ENCODE results near the gene ZMAT5.

ZMAT5 gene

DNA sequence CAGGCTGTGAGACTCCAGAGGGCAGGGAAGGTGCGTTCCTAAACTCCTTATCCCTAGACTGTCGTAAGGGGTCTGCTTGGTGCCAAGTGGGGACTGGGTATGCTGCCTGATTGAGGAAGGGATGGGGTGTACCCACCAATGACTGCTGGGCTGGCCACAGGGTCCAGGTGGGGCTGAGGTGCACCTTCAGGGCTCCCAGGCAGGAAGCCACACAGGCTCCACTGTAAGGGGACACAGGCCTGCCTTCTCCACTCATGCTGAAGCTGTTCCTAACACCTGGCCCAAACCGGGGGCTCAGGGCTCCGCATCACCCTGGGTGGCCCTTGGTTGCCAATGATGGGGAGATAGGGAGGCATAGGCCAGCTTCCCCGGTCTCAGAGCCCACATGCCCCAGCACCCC, 26.6 kb downstream of the ZMAT5 start:
- H3K4ac ChIP-seq (ENCODE audit: low read depth, low read length): no peak overlapping the region
- H3K36me3 ChIP-seq (ENCODE audit: control insufficient read depth, insufficient read depth, low read length): no peaks in the 10 kb centered on the region
- H3K4me2 ChIP-seq (ENCODE audit: low read length): no peak overlapping the region
- no peak overlapping the region for H2BK15ac ChIP-seq (replicated peaks; ENCODE audit: low read depth)
- no CpG with 5 or more reads among the region's 5 CpGs for WGBS (ENCODE audit: extremely low coverage, insufficient coverage, low lambda C conversion rate)
- H4K8ac ChIP-seq (ENCODE audit: low read depth, low read length): no peak overlapping the region
- no peak overlapping the region for H4K5ac ChIP-seq (ENCODE audit: low read length)
- no peaks in the 10 kb centered on the region for H3K4me1 ChIP-seq (ENCODE audit: control insufficient read depth, low read depth, low read length)
- H3K9ac ChIP-seq (ENCODE audit: low read length): no peak overlapping the region
- no peak overlapping the region for H3K56ac ChIP-seq (ENCODE audit: low read length)
- no peaks in the 10 kb centered on the region for H3K27me3 ChIP-seq (ENCODE audit: insufficient read depth, low read length, poor library complexity)
- H3K23ac ChIP-seq (ENCODE audit: low read length): no peak overlapping the region
- no peak overlapping the region for H3K27ac ChIP-seq (ENCODE audit: low read depth, low read length)
- H3K4me3 ChIP-seq (ENCODE audit: low read length): no peak overlapping the region
- H3K79me2 ChIP-seq (ENCODE audit: control insufficient read depth, insufficient read depth, low read length): no peaks in the 10 kb centered on the region
- no peak overlapping the region for H2BK5ac ChIP-seq (ENCODE audit: low read length)
- no peak for DNase-seq
- no peak overlapping the region for H2BK120ac ChIP-seq (ENCODE audit: low read depth, low read length)
- H3K18ac ChIP-seq (ENCODE audit: low read length): no peak overlapping the region
- H3K79me1 ChIP-seq (ENCODE audit: low read length): no peaks in the 10 kb centered on the region
- no peak overlapping the region for H2AK5ac ChIP-seq (ENCODE audit: low read length)

DNA sequence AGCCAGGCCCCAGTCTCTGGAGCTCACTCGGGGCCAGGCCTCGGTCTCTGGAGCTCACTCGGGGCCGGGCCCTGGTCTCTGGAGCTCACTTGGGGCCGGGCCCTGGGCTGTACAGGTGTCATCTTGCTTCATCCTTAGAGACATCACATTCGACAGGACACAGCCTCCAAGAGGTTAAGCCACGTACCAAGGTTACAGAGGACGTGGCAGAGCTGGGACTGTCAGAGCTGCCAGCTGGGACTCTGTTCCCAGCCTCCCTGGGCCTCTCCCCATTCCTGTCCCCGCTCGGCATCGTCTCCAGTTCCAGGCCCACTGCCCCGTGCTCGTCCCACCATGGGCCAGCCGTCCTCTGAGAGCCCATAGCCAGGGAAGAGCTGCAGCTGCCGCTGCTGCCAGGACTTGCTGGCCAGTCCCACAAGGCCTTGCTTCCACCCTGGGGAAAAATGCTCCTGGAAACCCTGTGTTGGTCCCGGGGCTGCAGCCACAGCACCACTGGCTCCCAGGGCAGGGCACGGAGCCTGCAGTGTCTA, 27.4 kb downstream of the ZMAT5 start:
- no peak overlapping the region for H3K4me2 ChIP-seq (ENCODE audit: low read length)
- H3K4me1 ChIP-seq (ENCODE audit: control insufficient read depth, low read depth, low read length): no peaks in the 10 kb centered on the region
- no peak overlapping the region for H3K4ac ChIP-seq (ENCODE audit: low read depth, low read length)
- no peak for DNase-seq
- no peak overlapping the region for H4K8ac ChIP-seq (ENCODE audit: low read depth, low read length)
- H3K18ac ChIP-seq (ENCODE audit: low read length): no peak overlapping the region
- H3K4me3 ChIP-seq (ENCODE audit: low read length): no peak overlapping the region
- H3K56ac ChIP-seq (ENCODE audit: low read length): no peak overlapping the region
- H3K23ac ChIP-seq (ENCODE audit: low read length): no peak overlapping the region
- no peak overlapping the region for H2BK5ac ChIP-seq (ENCODE audit: low read length)
- no peak overlapping the region for H2AK5ac ChIP-seq (ENCODE audit: low read length)
- H3K79me2 ChIP-seq (ENCODE audit: control insufficient read depth, insufficient read depth, low read length): no peaks in the 10 kb centered on the region
- H2BK15ac ChIP-seq (replicated peaks; ENCODE audit: low read depth): no peak overlapping the region
- H3K27me3 ChIP-seq (ENCODE audit: insufficient read depth, low read length, poor library complexity): no peaks in the 10 kb centered on the region
- H3K36me3 ChIP-seq (ENCODE audit: control insufficient read depth, insufficient read depth, low read length): no peaks in the 10 kb centered on the region
- H3K9ac ChIP-seq (ENCODE audit: low read length): no peak overlapping the region
- WGBS (ENCODE audit: extremely low coverage, insufficient coverage, low lambda C conversion rate): no CpG with 5 or more reads among the region's 17 CpGs
- no peaks in the 10 kb centered on the region for H3K79me1 ChIP-seq (ENCODE audit: low read length)
- H4K5ac ChIP-seq (ENCODE audit: low read length): no peak overlapping the region
- H3K27ac ChIP-seq (ENCODE audit: low read depth, low read length): no peak overlapping the region
- no peak overlapping the region for H2BK120ac ChIP-seq (ENCODE audit: low read depth, low read length)

DNA sequence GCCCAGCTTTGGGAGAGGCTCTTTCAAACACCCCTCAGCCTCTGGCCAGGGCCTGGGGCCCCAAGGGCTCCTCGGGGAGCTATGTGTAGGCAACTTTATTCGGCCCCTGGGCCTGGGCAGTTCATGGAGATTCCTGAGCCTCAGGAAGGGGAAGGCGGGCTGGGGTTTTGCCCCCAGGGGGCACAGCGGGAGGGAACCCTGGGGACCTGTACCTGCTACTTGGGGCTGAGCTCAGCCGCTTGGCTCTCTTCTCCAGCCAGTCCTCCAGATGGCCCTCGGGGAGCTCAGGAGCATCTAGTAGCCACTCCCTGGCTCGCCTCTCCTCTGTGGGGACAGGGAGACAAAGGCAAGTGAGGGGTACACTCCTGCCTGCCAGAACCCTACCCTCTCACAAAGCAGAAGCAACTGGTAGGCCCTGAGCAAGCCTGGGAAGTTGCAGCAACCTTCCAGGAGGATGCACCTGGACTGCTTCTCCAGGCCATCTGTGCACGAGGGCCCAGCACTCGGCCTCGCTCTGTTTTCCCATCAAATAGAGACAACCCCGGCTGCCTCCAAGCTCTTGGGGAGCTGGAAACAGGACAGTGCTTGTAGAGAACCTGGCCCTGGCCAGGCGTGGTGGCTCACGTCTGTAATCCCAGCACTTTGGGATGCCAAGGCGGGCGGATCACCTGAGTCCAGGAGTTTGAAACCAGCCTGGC, 28.5 kb downstream of the ZMAT5 start:
- Histone ChIP-seq H2BK5ac (ENCODE audit: low read length) (no peak overlapping the region), H3K4ac (ENCODE audit: low read depth, low read length) (no peak overlapping the region), H3K79me1 (ENCODE audit: low read length) (no peaks in the 10 kb centered on the region), H2BK15ac (replicated peaks; ENCODE audit: low read depth) (no peak overlapping the region), H3K56ac (ENCODE audit: low read length) (no peak overlapping the region), H3K4me1 (ENCODE audit: control insufficient read depth, low read depth, low read length) (no peaks in the 10 kb centered on the region), H2AK5ac (ENCODE audit: low read length) (no peak overlapping the region), H3K36me3 (ENCODE audit: control insufficient read depth, insufficient read depth, low read length) (no peaks in the 10 kb centered on the region), H2BK120ac (ENCODE audit: low read depth, low read length) (no peak overlapping the region), H4K5ac (ENCODE audit: low read length) (no peak overlapping the region), H3K9ac (ENCODE audit: low read length) (no peak overlapping the region), H3K27ac (ENCODE audit: low read depth, low read length) (no peak overlapping the region), H3K27me3 (ENCODE audit: insufficient read depth, low read length, poor library complexity) (no peaks in the 10 kb centered on the region), H3K4me3 (ENCODE audit: low read length) (no peak overlapping the region), H4K8ac (ENCODE audit: low read depth, low read length) (no peak overlapping the region), H3K4me2 (ENCODE audit: low read length) (no peak overlapping the region), H3K18ac (ENCODE audit: low read length) (no peak overlapping the region), H3K79me2 (ENCODE audit: control insufficient read depth, insufficient read depth, low read length) (no peaks in the 10 kb centered on the region), H3K23ac (ENCODE audit: low read length) (no peak overlapping the region)
- WGBS (ENCODE audit: extremely low coverage, insufficient coverage, low lambda C conversion rate): no CpG with 5 or more reads among the region's 15 CpGs
- DNase-seq: no peak

DNA sequence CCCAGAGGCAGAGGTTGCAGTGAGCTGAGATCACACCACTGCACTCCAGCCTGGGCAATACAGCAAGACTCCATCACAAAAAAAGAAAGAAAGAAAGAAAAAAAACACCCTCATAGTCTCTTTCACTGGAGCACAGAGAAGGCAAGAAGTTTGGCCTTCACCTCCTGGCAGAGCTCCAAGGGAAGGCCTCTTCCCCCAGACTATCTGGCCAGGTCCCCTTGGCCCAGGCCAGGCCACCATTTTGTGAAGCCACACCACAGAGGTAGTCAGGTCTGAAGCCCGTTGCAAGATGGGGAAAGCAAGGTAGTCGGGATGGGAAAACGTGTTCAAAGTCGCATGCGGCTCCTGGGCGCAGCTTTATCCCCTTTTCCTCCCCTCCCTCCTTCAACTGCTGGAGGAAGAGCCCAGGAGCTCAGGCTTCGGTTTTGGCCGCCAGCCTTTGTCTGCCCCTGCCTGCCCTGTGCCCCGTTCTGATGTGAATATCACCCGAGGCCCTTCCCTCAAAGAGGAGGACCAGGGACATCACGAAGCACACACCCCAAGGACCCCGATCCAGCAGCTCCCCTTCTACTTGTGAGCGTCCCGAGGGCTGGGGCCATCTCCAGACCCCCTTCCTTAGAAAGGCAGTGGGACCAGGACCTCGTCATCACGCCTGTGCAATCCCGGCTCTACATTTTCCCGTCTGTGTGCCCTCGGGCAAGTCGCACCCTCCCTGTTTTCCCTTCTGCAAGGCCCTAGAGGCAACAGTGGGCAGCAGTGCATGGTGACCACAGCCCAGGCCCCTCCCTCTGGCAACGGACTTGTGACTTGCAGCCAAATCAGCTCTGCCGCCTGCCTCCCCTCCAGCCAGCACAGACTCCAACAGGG, 29.3 kb downstream of the ZMAT5 start:
- Histone ChIP-seq H3K4me2 (ENCODE audit: low read length) (no peak overlapping the region), H3K56ac (ENCODE audit: low read length) (no peak overlapping the region), H3K18ac (ENCODE audit: low read length) (no peak overlapping the region), H4K5ac (ENCODE audit: low read length) (no peak overlapping the region), H3K79me2 (ENCODE audit: control insufficient read depth, insufficient read depth, low read length) (no peaks in the 10 kb centered on the region), H2BK15ac (replicated peaks; ENCODE audit: low read depth) (no peak overlapping the region), H3K4me1 (ENCODE audit: control insufficient read depth, low read depth, low read length) (no peaks in the 10 kb centered on the region), H3K79me1 (ENCODE audit: low read length) (no peaks in the 10 kb centered on the region), H2BK5ac (ENCODE audit: low read length) (no peak overlapping the region), H4K8ac (ENCODE audit: low read depth, low read length) (no peak overlapping the region), H3K36me3 (ENCODE audit: control insufficient read depth, insufficient read depth, low read length) (no peaks in the 10 kb centered on the region), H3K27me3 (ENCODE audit: insufficient read depth, low read length, poor library complexity) (no peaks in the 10 kb centered on the region), H3K23ac (ENCODE audit: low read length) (no peak overlapping the region), H2AK5ac (ENCODE audit: low read length) (no peak overlapping the region), H2BK120ac (ENCODE audit: low read depth, low read length) (no peak overlapping the region), H3K4me3 (ENCODE audit: low read length) (no peak overlapping the region), H3K9ac (ENCODE audit: low read length) (no peak overlapping the region), H3K27ac (ENCODE audit: low read depth, low read length) (no peak overlapping the region), H3K4ac (ENCODE audit: low read depth, low read length) (no peak overlapping the region)
- no CpG with 5 or more reads among the region's 22 CpGs for WGBS (ENCODE audit: extremely low coverage, insufficient coverage, low lambda C conversion rate)
- DNase-seq: no peak

DNA sequence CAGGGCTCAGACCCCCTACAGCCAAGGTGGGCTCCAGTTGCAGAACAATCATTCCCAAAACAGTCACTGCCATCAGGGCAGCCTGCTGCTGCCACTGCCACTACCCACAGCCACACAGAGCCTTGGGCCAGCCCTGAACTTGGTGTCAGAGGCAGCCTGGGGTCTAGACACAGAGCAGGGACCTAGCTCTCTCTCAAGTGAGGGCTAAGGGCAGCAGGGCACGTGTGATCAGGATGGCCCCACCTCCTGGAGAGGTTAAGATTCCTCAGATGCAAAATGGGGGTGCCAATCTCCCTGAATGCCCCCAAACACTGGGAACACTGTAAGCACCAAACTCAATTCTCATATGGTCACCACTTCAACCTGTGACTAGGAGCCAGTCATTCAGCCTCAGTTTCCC, 31.4 kb downstream of the ZMAT5 start:
- Histone ChIP-seq H3K79me1 (ENCODE audit: low read length) (no peaks in the 10 kb centered on the region), H2AK5ac (ENCODE audit: low read length) (no peak overlapping the region), H3K79me2 (ENCODE audit: control insufficient read depth, insufficient read depth, low read length) (no peaks in the 10 kb centered on the region), H3K27me3 (ENCODE audit: insufficient read depth, low read length, poor library complexity) (no peaks in the 10 kb centered on the region), H3K27ac (ENCODE audit: low read depth, low read length) (no peak overlapping the region), H3K36me3 (ENCODE audit: control insufficient read depth, insufficient read depth, low read length) (no peaks in the 10 kb centered on the region), H3K18ac (ENCODE audit: low read length) (no peak overlapping the region), H2BK120ac (ENCODE audit: low read depth, low read length) (no peak overlapping the region), H3K9ac (ENCODE audit: low read length) (no peak overlapping the region), H3K56ac (ENCODE audit: low read length) (no peak overlapping the region), H4K8ac (ENCODE audit: low read depth, low read length) (no peak overlapping the region), H3K4me2 (ENCODE audit: low read length) (no peak overlapping the region), H3K4ac (ENCODE audit: low read depth, low read length) (no peak overlapping the region), H3K4me1 (ENCODE audit: control insufficient read depth, low read depth, low read length) (no peaks in the 10 kb centered on the region), H4K5ac (ENCODE audit: low read length) (no peak overlapping the region), H3K23ac (ENCODE audit: low read length) (no peak overlapping the region), H2BK15ac (replicated peaks; ENCODE audit: low read depth) (no peak overlapping the region), H3K4me3 (ENCODE audit: low read length) (no peak overlapping the region), H2BK5ac (ENCODE audit: low read length) (no peak overlapping the region)
- no peak for DNase-seq
- no CpG with 5 or more reads among the region's 1 CpG for WGBS (ENCODE audit: extremely low coverage, insufficient coverage, low lambda C conversion rate)
